ENCODE measurements around the gene SLC6A18. TPM values are rescaled to one million over a fixed set of nuclear protein-coding genes. Genes with fewer than 3 reads are reported as not detected.

SLC6A18 gene
- total and polyA plus RNA-seq, 2 donors (not counting 1 experiment from before 2014, with no cell fraction given), result not detected

- Histone ChIP-seq H3K36me3 (ENCODE audit: control insufficient read depth, insufficient read depth, low read length) (no peaks in the 10 kb centered on the region), H3K4me3 (replicated peaks in 1 of 4; ENCODE audit: control extremely low read depth in 1 of 4, insufficient read depth in 1 of 4, low read depth in 3 of 4, low read length in 4 of 4) (no peak overlapping the region), H3K9ac (ENCODE audit: insufficient read depth, low read length) (no peak overlapping the region), H3K27me3 (ENCODE audit: control insufficient read depth, insufficient read depth, low read length) (no peaks in the 10 kb centered on the region), H3K79me2 (ENCODE audit: control insufficient read depth, insufficient read depth, low read length) (no peaks in the 10 kb centered on the region), H2AFZ (ENCODE audit: low read length) (no peak overlapping the region), H3K4me2 (ENCODE audit: extremely low read depth, insufficient read depth, low read length) (no peak overlapping the region), H3K9me3 (ENCODE audit: control insufficient read depth, insufficient read depth, low read depth, low read length) (no peaks in the 10 kb centered on the region), H4K20me1 (ENCODE audit: control insufficient read depth, extremely low read depth, insufficient read depth, low read length) (no peaks in the 10 kb centered on the region), H3K27ac (ENCODE audit: insufficient read depth, low read length) (no peak overlapping the region), H3K4me1 (ENCODE audit: control insufficient read depth, extremely low read depth, insufficient read depth, low read length) (no peaks in the 10 kb centered on the region)
- TF ChIP-seq EZH2 (IDR thresholded peaks at IDR 0.05; ENCODE audit: low read length, missing control alignments), result no peak
- no peak for TF ChIP-seq CTCF (conservative IDR thresholded peaks at IDR 0.05 in 1 of 2, IDR thresholded peaks at IDR 0.05 in 1 of 2; ENCODE audit: low read depth in 1 of 2, low read length in 2 of 2)
- DNase-seq (ENCODE audit: low read depth in 2 of 2), result no peak
Measured at GRCh38 chr5:1240496-1241260, 15.5 kb downstream of the SLC6A18 start.

- no peak overlapping the region for H2AFZ ChIP-seq (ENCODE audit: low read length)
- no peaks in the 10 kb centered on the region for H3K27me3 ChIP-seq (ENCODE audit: control insufficient read depth, insufficient read depth, low read length)
- TF ChIP-seq EZH2 (IDR thresholded peaks at IDR 0.05; ENCODE audit: low read length, missing control alignments), result no peak
- TF ChIP-seq CTCF (conservative IDR thresholded peaks at IDR 0.05 in 1 of 2, IDR thresholded peaks at IDR 0.05 in 1 of 2; ENCODE audit: low read depth in 1 of 2, low read length in 2 of 2), result no peak
- no peaks in the 10 kb centered on the region for H3K79me2 ChIP-seq (ENCODE audit: control insufficient read depth, insufficient read depth, low read length)
- no peak overlapping the region for H3K27ac ChIP-seq (ENCODE audit: insufficient read depth, low read length)
- H3K4me3 ChIP-seq (replicated peaks in 1 of 4; ENCODE audit: control extremely low read depth in 1 of 4, insufficient read depth in 1 of 4, low read depth in 3 of 4, low read length in 4 of 4), result no peak overlapping the region
- H3K4me2 ChIP-seq (ENCODE audit: extremely low read depth, insufficient read depth, low read length), result no peak overlapping the region
- DNase-seq (ENCODE audit: low read depth in 2 of 2), result no peak
- H3K36me3 ChIP-seq (ENCODE audit: control insufficient read depth, insufficient read depth, low read length), result no peaks in the 10 kb centered on the region
- H3K4me1 ChIP-seq (ENCODE audit: control insufficient read depth, extremely low read depth, insufficient read depth, low read length), result no peaks in the 10 kb centered on the region
- H3K9ac ChIP-seq (ENCODE audit: insufficient read depth, low read length), result no peak overlapping the region
- H3K9me3 ChIP-seq (ENCODE audit: control insufficient read depth, insufficient read depth, low read depth, low read length), result no peaks in the 10 kb centered on the region
- no peaks in the 10 kb centered on the region for H4K20me1 ChIP-seq (ENCODE audit: control insufficient read depth, extremely low read depth, insufficient read depth, low read length)
Measured at GRCh38 chr5:1241509-1242080, 16.4 kb downstream of the SLC6A18 start.

GRCh38 chr5:1242733-1243486 is 17.7 kb downstream of the SLC6A18 start:
- Histone ChIP-seq H4K20me1 (ENCODE audit: control insufficient read depth, extremely low read depth, insufficient read depth, low read length) (no peaks in the 10 kb centered on the region), H3K4me3 (replicated peaks in 1 of 4; ENCODE audit: control extremely low read depth in 1 of 4, insufficient read depth in 1 of 4, low read depth in 3 of 4, low read length in 4 of 4) (no peak overlapping the region), H2AFZ (ENCODE audit: low read length) (no peak overlapping the region), H3K9ac (ENCODE audit: insufficient read depth, low read length) (no peak overlapping the region), H3K9me3 (ENCODE audit: control insufficient read depth, insufficient read depth, low read depth, low read length) (no peaks in the 10 kb centered on the region), H3K27ac (ENCODE audit: insufficient read depth, low read length) (no peak overlapping the region), H3K79me2 (ENCODE audit: control insufficient read depth, insufficient read depth, low read length) (no peaks in the 10 kb centered on the region), H3K4me1 (ENCODE audit: control insufficient read depth, extremely low read depth, insufficient read depth, low read length) (no peaks in the 10 kb centered on the region), H3K36me3 (ENCODE audit: control insufficient read depth, insufficient read depth, low read length) (no peaks in the 10 kb centered on the region), H3K4me2 (ENCODE audit: extremely low read depth, insufficient read depth, low read length) (no peak overlapping the region), H3K27me3 (ENCODE audit: control insufficient read depth, insufficient read depth, low read length) (no peaks in the 10 kb centered on the region)
- no peak for DNase-seq (ENCODE audit: low read depth in 2 of 2)
- TF ChIP-seq CTCF (conservative IDR thresholded peaks at IDR 0.05 in 1 of 2, IDR thresholded peaks at IDR 0.05 in 1 of 2; ENCODE audit: low read depth in 1 of 2, low read length in 2 of 2) (no peak), EZH2 (IDR thresholded peaks at IDR 0.05; ENCODE audit: low read length, missing control alignments) (no peak)

Measured in fibroblast of lung (primary cell).